GM12865 (cell line): Measurements from ENCODE around the gene HNRNPF.
"Not testable (repeated sequence)": the region's sequence is repeated elsewhere in the genome, so short reads cannot be mapped to it uniquely, and the experiment has no call there.

Experiments used
- DNase-seq: peaks from one replicate; pipeline ENCODE4 v3.0.0; 2010; ENCODE audit warnings: low read depth
- H3K4me3 ChIP-seq: 2 replicates; pipeline ENCODE4 v1.5.1; 2011; ENCODE audit warnings: mild to moderate bottlenecking, low read depth, low read length, control low read depth
- TF ChIP-seq, protein P1 (sequence below): IDR thresholded peaks from 2 replicates; pipeline ENCODE4 v1.5.1; 2011; ENCODE audit warnings: low read length, control low read depth, low read depth, inconsistent platforms; ENCODE audit not compliant: insufficient read depth; ENCODE audit errors: missing control alignments

Gene HNRNPF

DNA sequence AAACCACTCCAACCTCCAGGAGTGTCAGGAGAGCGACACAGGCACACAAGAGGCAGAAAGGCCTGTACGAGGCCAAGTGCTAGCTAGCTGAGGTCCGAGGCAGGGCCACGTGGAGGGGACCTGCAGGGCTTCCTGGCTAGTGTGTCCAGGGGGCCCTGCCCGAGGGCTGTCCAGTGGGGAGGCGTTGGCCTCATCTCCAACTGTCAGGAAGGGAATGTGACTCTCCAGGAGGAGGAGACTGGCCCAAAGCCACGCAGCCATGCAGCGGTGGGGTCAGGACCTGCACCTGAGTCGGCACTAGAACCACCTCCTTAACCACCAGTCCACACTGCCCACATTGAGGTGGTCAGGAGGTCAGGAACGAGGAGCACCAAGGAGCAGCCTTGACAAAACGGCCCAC lies 69.8 kb downstream of the HNRNPF start:
- no peak overlapping the region for H3K4me3 ChIP-seq
- no peak for DNase-seq
- TF ChIP-seq, protein P1, sequence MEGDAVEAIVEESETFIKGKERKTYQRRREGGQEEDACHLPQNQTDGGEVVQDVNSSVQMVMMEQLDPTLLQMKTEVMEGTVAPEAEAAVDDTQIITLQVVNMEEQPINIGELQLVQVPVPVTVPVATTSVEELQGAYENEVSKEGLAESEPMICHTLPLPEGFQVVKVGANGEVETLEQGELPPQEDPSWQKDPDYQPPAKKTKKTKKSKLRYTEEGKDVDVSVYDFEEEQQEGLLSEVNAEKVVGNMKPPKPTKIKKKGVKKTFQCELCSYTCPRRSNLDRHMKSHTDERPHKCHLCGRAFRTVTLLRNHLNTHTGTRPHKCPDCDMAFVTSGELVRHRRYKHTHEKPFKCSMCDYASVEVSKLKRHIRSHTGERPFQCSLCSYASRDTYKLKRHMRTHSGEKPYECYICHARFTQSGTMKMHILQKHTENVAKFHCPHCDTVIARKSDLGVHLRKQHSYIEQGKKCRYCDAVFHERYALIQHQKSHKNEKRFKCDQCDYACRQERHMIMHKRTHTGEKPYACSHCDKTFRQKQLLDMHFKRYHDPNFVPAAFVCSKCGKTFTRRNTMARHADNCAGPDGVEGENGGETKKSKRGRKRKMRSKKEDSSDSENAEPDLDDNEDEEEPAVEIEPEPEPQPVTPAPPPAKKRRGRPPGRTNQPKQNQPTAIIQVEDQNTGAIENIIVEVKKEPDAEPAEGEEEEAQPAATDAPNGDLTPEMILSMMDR, result no peak

DNA sequence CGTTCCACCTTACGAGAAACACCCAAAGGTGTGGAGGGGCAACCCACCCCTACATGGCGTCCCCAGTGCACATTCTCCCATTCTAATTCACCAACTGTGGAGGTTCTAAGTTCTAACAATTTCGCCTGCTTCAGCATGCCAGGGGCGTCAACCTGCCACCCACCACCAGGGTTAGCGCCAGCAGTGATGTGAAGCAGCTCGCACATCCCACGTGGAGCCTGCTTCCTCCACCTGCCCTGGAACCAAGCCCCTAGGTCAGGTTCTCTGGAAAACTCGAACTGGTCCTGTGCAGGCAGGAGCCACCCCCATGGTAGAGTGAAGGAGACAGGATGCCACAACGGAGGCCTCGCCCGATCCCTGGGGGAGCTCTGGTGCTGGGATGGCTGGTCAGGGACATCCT lies 70.9 kb downstream of the HNRNPF start:
- TF ChIP-seq, protein P1, result no peak
- no peak for DNase-seq
- no peak overlapping the region for H3K4me3 ChIP-seq

DNA sequence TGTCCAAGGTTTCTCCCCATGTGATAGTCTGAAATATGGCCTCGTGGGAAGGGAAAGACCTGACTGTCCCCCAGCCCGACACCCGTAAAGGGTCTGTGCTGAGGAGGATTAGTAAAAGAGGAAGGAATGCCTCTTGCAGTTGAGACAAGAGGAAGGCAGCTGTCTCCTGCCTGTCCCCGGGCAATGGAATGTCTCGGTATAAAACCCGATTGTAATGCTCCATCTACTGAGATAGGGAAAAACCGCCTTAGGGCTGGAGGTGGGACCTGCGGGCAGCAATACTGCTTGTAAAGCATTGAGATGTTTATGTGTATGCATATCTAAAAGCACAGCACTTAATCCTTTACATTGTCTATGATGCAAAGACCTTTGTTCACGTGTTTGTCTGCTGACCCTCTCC lies 71.5 kb downstream of the HNRNPF start:
- DNase-seq, H3K4me3 ChIP-seq: not testable (repeated sequence)

DNA sequence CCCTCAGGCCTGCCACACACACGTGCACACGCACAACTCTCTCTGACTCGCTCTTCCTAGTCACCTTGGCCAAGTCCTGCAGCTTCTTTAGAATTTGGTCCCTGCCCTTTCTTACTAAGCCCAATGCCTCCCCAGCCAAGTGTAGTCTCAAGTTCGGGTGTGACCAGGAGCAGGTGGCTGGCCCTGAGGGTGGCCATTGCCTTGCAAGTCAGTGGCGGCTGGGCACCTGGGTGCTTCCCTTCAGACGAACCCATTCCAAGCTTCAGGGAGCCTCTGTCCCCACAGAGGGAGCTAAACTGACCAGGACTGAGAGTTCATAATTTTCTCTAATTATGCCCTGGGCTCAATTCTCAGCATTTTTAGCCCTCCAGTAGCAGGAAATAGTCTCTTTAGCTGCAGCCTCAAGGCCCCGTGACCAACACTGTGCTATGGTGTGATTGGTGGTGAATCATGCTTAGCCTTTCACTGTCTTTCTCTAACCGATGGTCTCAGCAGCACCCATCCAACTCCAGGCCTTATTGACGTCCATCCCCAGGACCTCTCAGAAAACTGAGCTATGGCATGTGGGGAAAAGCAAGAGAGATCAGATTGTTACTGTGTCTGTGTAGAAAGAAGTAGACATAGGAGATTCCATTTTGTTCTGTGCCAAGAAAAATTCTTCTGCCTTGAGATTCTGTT lies 72.2 kb downstream of the HNRNPF start:
- TF ChIP-seq, protein P1, result no peak
- H3K4me3 ChIP-seq, result no peak overlapping the region

DNA sequence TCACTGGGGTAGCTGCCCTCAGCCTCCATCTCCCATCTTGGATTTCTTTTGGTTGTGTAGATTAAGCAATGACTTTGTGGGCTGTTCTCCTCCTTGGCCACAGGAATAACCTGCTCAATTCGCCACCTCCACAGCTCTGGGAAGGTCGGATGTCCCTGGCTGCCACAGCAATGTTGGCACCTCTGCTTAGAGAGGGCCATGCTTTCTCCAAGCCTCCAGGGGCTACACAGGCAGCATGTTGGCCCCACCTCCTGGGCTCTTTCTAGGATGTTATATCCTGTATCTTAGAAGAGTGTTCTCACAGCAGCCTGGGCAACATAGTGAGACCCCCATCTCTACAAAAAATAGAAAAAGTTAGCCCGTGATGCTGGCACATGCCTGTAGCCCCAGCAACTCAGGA lies 72.9 kb downstream of the HNRNPF start:
- H3K4me3 ChIP-seq, result no peak overlapping the region
- DNase-seq, result no peak
- TF ChIP-seq, protein P1, result no peak

More for the DNA sequence above, 72.2 kb downstream of the HNRNPF start:
- DNase-seq, result no peak
